SU-DHL-6 (cell line): ENCODE measurements around the gene FIBP.

ENCODE experiments used
- EZH2phosphoT487 ChIP-seq: fragments of 200-600 bp; sonication (generic), shearing (Covaris generic); conservative IDR thresholded peaks from 2 replicates; pipeline ENCODE4 v1.6.1; 2018; ENCODE audit warnings: mild to moderate bottlenecking, antibody characterized with exemption, low read length, moderate library complexity, mixed read lengths
- TF ChIP-seq, protein P1 (sequence below): fragments of 200-600 bp; sonication (generic); IDR thresholded peaks from one replicate; pipeline ENCODE4 v1.5.1; 2017; ENCODE audit warnings: antibody characterized with exemption, mild to moderate bottlenecking, low read length, moderate library complexity; ENCODE audit not compliant: insufficient read depth, poor library complexity, severe bottlenecking

GRCh38 chr11:65849366-65849765, 38.9 kb downstream of the FIBP start:
- TF ChIP-seq, protein P1, sequence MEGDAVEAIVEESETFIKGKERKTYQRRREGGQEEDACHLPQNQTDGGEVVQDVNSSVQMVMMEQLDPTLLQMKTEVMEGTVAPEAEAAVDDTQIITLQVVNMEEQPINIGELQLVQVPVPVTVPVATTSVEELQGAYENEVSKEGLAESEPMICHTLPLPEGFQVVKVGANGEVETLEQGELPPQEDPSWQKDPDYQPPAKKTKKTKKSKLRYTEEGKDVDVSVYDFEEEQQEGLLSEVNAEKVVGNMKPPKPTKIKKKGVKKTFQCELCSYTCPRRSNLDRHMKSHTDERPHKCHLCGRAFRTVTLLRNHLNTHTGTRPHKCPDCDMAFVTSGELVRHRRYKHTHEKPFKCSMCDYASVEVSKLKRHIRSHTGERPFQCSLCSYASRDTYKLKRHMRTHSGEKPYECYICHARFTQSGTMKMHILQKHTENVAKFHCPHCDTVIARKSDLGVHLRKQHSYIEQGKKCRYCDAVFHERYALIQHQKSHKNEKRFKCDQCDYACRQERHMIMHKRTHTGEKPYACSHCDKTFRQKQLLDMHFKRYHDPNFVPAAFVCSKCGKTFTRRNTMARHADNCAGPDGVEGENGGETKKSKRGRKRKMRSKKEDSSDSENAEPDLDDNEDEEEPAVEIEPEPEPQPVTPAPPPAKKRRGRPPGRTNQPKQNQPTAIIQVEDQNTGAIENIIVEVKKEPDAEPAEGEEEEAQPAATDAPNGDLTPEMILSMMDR = no peak
- no peak for TF ChIP-seq EZH2phosphoT487
